ENCODE results near the gene CFAP73. TPM values are rescaled to one million over a fixed set of nuclear protein-coding genes. Genes with fewer than 3 reads are reported as not detected.

Gene CFAP73
- total RNA-seq, 1 donor = not detected

- H3K4me1 ChIP-seq (ENCODE audit: insufficient read depth, low read length) = peaks cover 29% of the 10 kb centered on the region
- TF ChIP-seq CTCF (IDR thresholded peaks at IDR 0.05; ENCODE audit: extremely low read depth, low read depth, low read length) = no peak
- no peaks in the 10 kb centered on the region for H3K27me3 ChIP-seq (ENCODE audit: insufficient read depth, low read length)
Observed at GRCh38 chr12:113190761-113191160, 41.2 kb downstream of the CFAP73 start.

GRCh38 chr12:113191227-113191626, 41.7 kb downstream of the CFAP73 start:
- Histone ChIP-seq H3K4me3 (ENCODE audit: insufficient read depth, low read length) (no peak overlapping the region), H3K79me2 (ENCODE audit: insufficient read depth, low read length) (peaks cover 13% of the 10 kb centered on the region), H2AFZ (ENCODE audit: low read length) (no peak overlapping the region), H3K36me3 (ENCODE audit: insufficient read depth, low read length) (peaks cover 16% of the 10 kb centered on the region), H3K27me3 (ENCODE audit: insufficient read depth, low read length) (no peaks in the 10 kb centered on the region), H3K9me3 (ENCODE audit: low read depth, low read length) (no peaks in the 10 kb centered on the region), H3K27ac (ENCODE audit: low read depth, low read length) (no peak overlapping the region), H4K20me1 (ENCODE audit: insufficient read depth, low read length) (peaks cover 4% of the 10 kb centered on the region), H3K4me2 (ENCODE audit: insufficient read depth, low read length) (no peak overlapping the region), H3K4me1 (ENCODE audit: insufficient read depth, low read length) (peaks cover 26% of the 10 kb centered on the region)
- TF ChIP-seq CTCF (IDR thresholded peaks at IDR 0.05; ENCODE audit: extremely low read depth, low read depth, low read length) = no peak
- no peak for DNase-seq (ENCODE audit: insufficient read length, low spot score, missing footprints)

More at GRCh38 chr12:113190761-113191160, 41.2 kb downstream of the CFAP73 start:
- H2AFZ ChIP-seq (ENCODE audit: low read length) = no peak overlapping the region
- no peak overlapping the region for H3K4me3 ChIP-seq (ENCODE audit: insufficient read depth, low read length)
- DNase-seq (ENCODE audit: insufficient read length, low spot score, missing footprints) = peak; percentile 81
- H3K4me2 ChIP-seq (ENCODE audit: insufficient read depth, low read length) = no peak overlapping the region
- peaks cover 16% of the 10 kb centered on the region for H3K36me3 ChIP-seq (ENCODE audit: insufficient read depth, low read length)
- H3K27ac ChIP-seq (ENCODE audit: low read depth, low read length) = no peak overlapping the region
- H3K9me3 ChIP-seq (ENCODE audit: low read depth, low read length) = no peaks in the 10 kb centered on the region
- H4K20me1 ChIP-seq (ENCODE audit: insufficient read depth, low read length) = peaks cover 4% of the 10 kb centered on the region
- peaks cover 17% of the 10 kb centered on the region for H3K79me2 ChIP-seq (ENCODE audit: insufficient read depth, low read length)

GRCh38 chr12:113194971-113195391, 45.5 kb downstream of the CFAP73 start:
- Histone ChIP-seq H3K36me3 (ENCODE audit: insufficient read depth, low read length) (peaks cover 7% of the 10 kb centered on the region), H3K79me2 (ENCODE audit: insufficient read depth, low read length) (no peaks in the 10 kb centered on the region), H3K4me2 (ENCODE audit: insufficient read depth, low read length) (peak overlapping the region; percentile 62), H3K4me1 (ENCODE audit: insufficient read depth, low read length) (peaks cover 25% of the 10 kb centered on the region), H3K27ac (ENCODE audit: low read depth, low read length) (peak overlapping the region; percentile 89), H3K9me3 (ENCODE audit: low read depth, low read length) (no peaks in the 10 kb centered on the region), H2AFZ (ENCODE audit: low read length) (peak overlapping the region; percentile 49), H4K20me1 (ENCODE audit: insufficient read depth, low read length) (no peaks in the 10 kb centered on the region), H3K4me3 (ENCODE audit: insufficient read depth, low read length) (no peak overlapping the region), H3K27me3 (ENCODE audit: insufficient read depth, low read length) (no peaks in the 10 kb centered on the region)
- peak; percentile 94 for DNase-seq (ENCODE audit: insufficient read length, low spot score, missing footprints)
- TF ChIP-seq CTCF (IDR thresholded peaks at IDR 0.05; ENCODE audit: extremely low read depth, low read depth, low read length) = no peak

GRCh38 chr12:113195598-113195997, 46.1 kb downstream of the CFAP73 start:
- Histone ChIP-seq H4K20me1 (ENCODE audit: insufficient read depth, low read length) (no peaks in the 10 kb centered on the region), H3K27ac (ENCODE audit: low read depth, low read length) (peak overlapping the region; percentile 89), H3K4me1 (ENCODE audit: insufficient read depth, low read length) (peaks cover 25% of the 10 kb centered on the region), H3K79me2 (ENCODE audit: insufficient read depth, low read length) (no peaks in the 10 kb centered on the region), H3K4me3 (ENCODE audit: insufficient read depth, low read length) (no peak overlapping the region), H3K4me2 (ENCODE audit: insufficient read depth, low read length) (no peak overlapping the region), H3K36me3 (ENCODE audit: insufficient read depth, low read length) (peaks cover 7% of the 10 kb centered on the region), H3K9me3 (ENCODE audit: low read depth, low read length) (no peaks in the 10 kb centered on the region), H3K27me3 (ENCODE audit: insufficient read depth, low read length) (no peaks in the 10 kb centered on the region), H2AFZ (ENCODE audit: low read length) (no peak overlapping the region)
- no peak for TF ChIP-seq CTCF (IDR thresholded peaks at IDR 0.05; ENCODE audit: extremely low read depth, low read depth, low read length)
- DNase-seq (ENCODE audit: insufficient read length, low spot score, missing footprints) = no peak
